ENCODE results near the gene LIN28A. TPM values are rescaled to one million over a fixed set of nuclear protein-coding genes. Genes with fewer than 3 reads are reported as not detected.

Gene LIN28A
- total and polyA plus RNA-seq, 12 donors: 0.23 to 1.2 (median 0.72) TPM; not detected in 9

DNA sequence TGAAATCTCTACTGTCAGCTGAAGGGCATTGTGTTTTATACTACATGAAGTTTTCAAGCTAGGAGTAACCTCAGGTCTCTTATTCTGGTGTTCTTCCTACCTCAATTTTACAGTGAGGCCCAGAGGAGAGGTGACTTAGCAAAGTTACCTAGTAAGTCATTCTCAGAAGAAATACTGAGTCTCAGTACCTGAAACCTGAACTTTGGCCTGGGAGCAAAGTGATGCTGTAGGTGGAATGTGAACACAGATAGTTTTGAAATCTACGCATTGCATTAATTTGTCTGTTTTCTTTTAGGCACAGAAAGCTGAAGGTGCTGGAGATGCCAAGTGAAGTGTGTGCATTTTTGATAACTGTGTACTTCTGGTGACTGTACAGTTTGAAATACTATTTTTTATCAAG, 64.2 kb downstream of the LIN28A start:
- TF ChIP-seq POLR2A (IDR thresholded peaks at IDR 0.05) (no peak), CTCF (IDR thresholded peaks at IDR 0.05) (no peak)
- Histone ChIP-seq H3K36me3 (replicated peaks in 1 of 2) (peaks cover 0 to 43% of the 10 kb centered on the region in 2 donors), H3K27ac (no peak overlapping the region), H3K4me1 (replicated peaks in 1 of 2) (peaks cover 19 to 36% of the 10 kb centered on the region in 2 donors), H3K4me3 (no peak overlapping the region), H3K27me3 (no peaks in the 10 kb centered on the region), H3K9me3 (replicated peaks in 1 of 3) (no peaks in the 10 kb centered on the region)
- no peak for DNase-seq
- 85 to 96% (median 94%) methylated on average over 1 of the region's 1 CpG for WGBS, 4 donors
- intact Hi-C loops (cut with DNase I): no loop called here

DNA sequence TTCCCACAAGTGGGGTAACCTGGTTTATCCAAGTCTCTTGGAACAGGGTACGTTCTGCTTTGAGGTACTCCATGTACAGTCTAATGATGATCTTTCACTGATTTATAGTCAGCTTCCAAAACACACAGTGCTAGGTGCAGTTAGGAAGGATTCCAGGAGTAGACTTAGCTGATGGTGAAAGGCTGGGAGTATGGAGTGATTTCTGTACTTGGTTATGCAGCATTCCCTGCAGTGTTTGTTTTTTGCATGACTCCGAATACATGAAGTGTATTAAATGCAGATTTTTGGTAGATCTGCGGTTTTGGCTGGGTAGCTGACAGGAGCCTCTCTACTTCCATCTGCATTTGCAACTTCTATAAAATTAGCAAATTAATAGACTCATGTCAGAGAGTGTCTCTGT, 65.4 kb downstream of the LIN28A start:
- TF ChIP-seq POLR2A (IDR thresholded peaks at IDR 0.05) (no peak), CTCF (IDR thresholded peaks at IDR 0.05) (no peak)
- intact Hi-C loops (cut with DNase I): no loop called here
- no peaks in the 10 kb centered on the region for H3K27me3 ChIP-seq
- 90 to 95% (median 91%) methylated on average over 3 of the region's 3 CpGs for WGBS, 4 donors
- no peak overlapping the region for H3K4me3 ChIP-seq
- no peak overlapping the region for H3K27ac ChIP-seq
- peaks cover 19 to 26% of the 10 kb centered on the region in 2 donors for H3K4me1 ChIP-seq (replicated peaks in 1 of 2)
- no peaks in the 10 kb centered on the region for H3K9me3 ChIP-seq (replicated peaks in 1 of 3)
- H3K36me3 ChIP-seq (replicated peaks in 1 of 2): peaks cover 0 to 43% of the 10 kb centered on the region in 2 donors
- no peak for DNase-seq

DNA sequence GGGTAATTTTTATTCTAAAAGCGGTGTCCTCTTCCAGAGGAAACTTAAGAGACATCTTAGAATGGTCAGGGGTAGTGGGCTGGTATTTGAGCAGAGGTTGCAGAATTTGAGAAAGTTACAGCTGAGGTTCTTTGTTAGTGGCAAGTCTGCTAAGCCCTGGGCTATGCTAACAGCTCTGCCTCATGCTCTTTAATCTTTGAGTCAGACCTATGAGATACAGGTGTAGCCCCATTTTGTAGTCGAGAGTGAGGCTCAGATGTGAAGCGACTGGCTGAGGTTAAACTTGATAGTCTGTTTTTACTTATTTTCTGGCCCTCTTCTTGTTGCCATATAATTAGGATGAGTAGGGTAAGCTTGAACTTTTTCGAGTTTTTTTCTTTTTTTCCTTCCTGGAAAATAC, 66.3 kb downstream of the LIN28A start:
- intact Hi-C loops (cut with DNase I): no loop called here
- Histone ChIP-seq H3K27me3 (no peaks in the 10 kb centered on the region), H3K9me3 (replicated peaks in 1 of 3) (no peaks in the 10 kb centered on the region), H3K27ac (no peak overlapping the region), H3K36me3 (replicated peaks in 1 of 2) (peaks cover 0 to 43% of the 10 kb centered on the region in 2 donors), H3K4me3 (no peak overlapping the region), H3K4me1 (replicated peaks in 1 of 2) (peaks cover 10 to 18% of the 10 kb centered on the region in 2 donors)
- WGBS, 4 donors: 83 to 90% (median 88%) methylated on average over 4 of the region's 4 CpGs
- no peak for TF ChIP-seq POLR2A (IDR thresholded peaks at IDR 0.05)
- TF ChIP-seq CTCF (IDR thresholded peaks at IDR 0.05): no peak
- DNase-seq: no peak

GRCh38 chr1:26477446-26478152, 67.0 kb downstream of the LIN28A start:
- no peak for DNase-seq
- intact Hi-C loops (cut with DNase I): no loop called here
- Histone ChIP-seq H3K27me3 (no peaks in the 10 kb centered on the region), H3K4me1 (replicated peaks in 1 of 2) (peaks cover 9 to 18% of the 10 kb centered on the region in 2 donors), H3K27ac (no peak overlapping the region), H3K4me3 (no peak overlapping the region), H3K9me3 (replicated peaks in 1 of 3) (no peaks in the 10 kb centered on the region), H3K36me3 (replicated peaks in 1 of 2) (peaks cover 0 to 43% of the 10 kb centered on the region in 2 donors)
- WGBS, 4 donors: 74 to 91% (median 87%) methylated on average over 8 of the region's 8 CpGs
- TF ChIP-seq POLR2A (IDR thresholded peaks at IDR 0.05) (no peak), CTCF (IDR thresholded peaks at IDR 0.05) (no peak)

All from adrenal gland (tissue), 12 donors.